Stomach (tissue), 4 donors: ENCODE results near the gene FUNDC1.

Experiments used
- CTCF ChIP-seq, 7 experiments: fragments of 450-650 bp in 4 of 7; fragments of 200-600 bp in 3 of 7; sonication (generic) in 3 of 7; IDR thresholded peaks; one replicate each; pipeline ENCODE4 v1.5.1; 2016 to 2019; ENCODE audit warnings: antibody characterized with exemption in 7 of 7, control low read depth in 2 of 7, mild to moderate bottlenecking in 1 of 7
- POLR2A ChIP-seq, 4 donors: fragments of 450-650 bp; IDR thresholded peaks; one replicate each; pipeline ENCODE4 v1.6.1; 2016; ENCODE audit warnings: antibody characterized with exemption in 4 of 4, control low read depth in 2 of 4, mild to moderate bottlenecking in 1 of 4, moderate library complexity in 1 of 4
- POLR2AphosphoS5 ChIP-seq, 3 donors: sonication (generic); formaldehyde crosslinking; IDR thresholded peaks; one replicate each; pipeline ENCODE4 v1.6.1; 2016; ENCODE audit warnings: antibody characterized with exemption in 3 of 3

- TF ChIP-seq CTCF (IDR thresholded peaks at IDR 0.05): no peak
- TF ChIP-seq POLR2A (IDR thresholded peaks at IDR 0.05): no peak
- TF ChIP-seq POLR2AphosphoS5 (IDR thresholded peaks at IDR 0.05): no peak
These were observed 27.9 kb upstream of the FUNDC1 start for GRCh38 chrX:44570522-44570921.
